SU-DHL-6 (cell line): Measurements from ENCODE around the gene VPS13D.

Source experiments
- H2AFZ ChIP-seq: fragments of 200-600 bp; sonication (generic); 2 replicates; pipeline ENCODE4 v1.6.1; 2014; ENCODE audit warnings: low read depth, mild to moderate bottlenecking, moderate library complexity, mixed read lengths, antibody characterized with exemption, low read length; ENCODE audit not compliant: severe bottlenecking
- H3F3A ChIP-seq: fragments of 200-600 bp; shearing (Covaris generic); 2 replicates; pipeline ENCODE4 v1.6.0; 2016; ENCODE audit warnings: antibody characterized with exemption, mild to moderate bottlenecking; ENCODE audit not compliant: insufficient read depth
- H3K27ac ChIP-seq: fragments of 200-600 bp; sonication (generic); 2 replicates; pipeline ENCODE4 v1.5.1; 2016; ENCODE audit warnings: low read depth, mild to moderate bottlenecking, low read length, moderate library complexity, mixed read lengths
- H3K27me3 ChIP-seq: fragments of 200-600 bp; sonication (generic), shearing (Covaris generic); 2 replicates; pipeline ENCODE4 v1.6.0; 2014; ENCODE audit warnings: mild to moderate bottlenecking, low read length
- H3K36me3 ChIP-seq: fragments of 200-600 bp; sonication (generic); 2 replicates; pipeline ENCODE4 v1.6.1; 2014; ENCODE audit warnings: mild to moderate bottlenecking, low read length, mixed read lengths
- H3K4me2 ChIP-seq: fragments of 300-600, 200-600 bp; shearing (Covaris generic), sonication (generic); 2 replicates; pipeline ENCODE4 v1.6.0; 2014; ENCODE audit warnings: low read length, low read depth, mild to moderate bottlenecking; ENCODE audit not compliant: poor library complexity, severe bottlenecking
- H3K4me3 ChIP-seq: fragments of 200-600 bp; sonication (generic); 2 replicates; pipeline ENCODE4 v1.5.1; 2014; ENCODE audit warnings: antibody characterized with exemption, low read length, mild to moderate bottlenecking, mixed read lengths; ENCODE audit not compliant: insufficient read depth, poor library complexity, severe bottlenecking
- H3K79me2 ChIP-seq: fragments of 200-600 bp; sonication (generic); 2 replicates; pipeline ENCODE4 v1.6.1; 2014; ENCODE audit warnings: mild to moderate bottlenecking, low read length, moderate library complexity; ENCODE audit not compliant: insufficient read depth
- H3K9ac ChIP-seq: fragments of 200-600 bp; sonication (generic); 2 replicates; pipeline ENCODE4 v1.7.0; 2014; ENCODE audit warnings: mild to moderate bottlenecking, low read length
- H3K9me2 ChIP-seq: fragments of 200-600 bp; sonication (generic); replicated peaks from 2 replicates; pipeline ENCODE4 v1.6.1; 2014; ENCODE audit warnings: low read length; ENCODE audit not compliant: insufficient read depth
- H3K9me3 ChIP-seq: fragments of 200-600 bp; sonication (generic); 2 replicates; pipeline ENCODE4 v1.6.1; 2014; ENCODE audit warnings: low read length, mixed read lengths; ENCODE audit not compliant: insufficient read depth
- H4K20me1 ChIP-seq: fragments of 200-600 bp; sonication (generic); 2 replicates; pipeline ENCODE4 v1.6.1; 2014; ENCODE audit warnings: low read depth, mild to moderate bottlenecking, antibody characterized with exemption, low read length, moderate library complexity, mixed read lengths
- EZH2phosphoT487 ChIP-seq: fragments of 200-600 bp; sonication (generic), shearing (Covaris generic); conservative IDR thresholded peaks from 2 replicates; pipeline ENCODE4 v1.6.1; 2018; ENCODE audit warnings: mild to moderate bottlenecking, antibody characterized with exemption, low read length, moderate library complexity, mixed read lengths
- TF ChIP-seq, protein P1 (sequence below): fragments of 200-600 bp; sonication (generic); IDR thresholded peaks from one replicate; pipeline ENCODE4 v1.5.1; 2017; ENCODE audit warnings: antibody characterized with exemption, mild to moderate bottlenecking, low read length, moderate library complexity; ENCODE audit not compliant: insufficient read depth, poor library complexity, severe bottlenecking

Gene VPS13D

DNA sequence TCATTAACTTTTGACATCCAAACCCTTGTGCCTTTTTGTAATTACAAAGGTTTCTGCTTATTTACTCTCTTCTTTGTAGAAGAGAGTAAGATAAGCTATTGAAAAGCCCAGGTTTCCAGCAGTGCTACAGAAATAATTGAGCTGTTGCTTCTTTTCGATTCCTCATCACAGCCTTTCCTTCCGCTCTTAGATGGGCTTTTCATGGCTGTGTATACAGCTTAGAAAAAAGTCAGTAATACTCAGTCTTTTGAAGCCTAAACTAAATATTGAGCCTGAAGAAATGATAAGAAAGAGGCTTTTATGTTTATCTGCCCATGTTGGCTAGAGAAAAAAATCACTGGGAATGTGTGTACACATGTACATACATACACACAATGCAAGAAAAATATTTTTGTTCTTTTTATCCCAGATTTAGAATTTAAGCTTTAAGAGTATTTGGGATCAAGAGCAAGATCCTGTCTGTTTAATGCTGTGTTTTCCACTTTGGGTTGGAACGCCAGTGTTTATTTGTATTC lies 172.4 kb downstream of the VPS13D start:
- no peaks in the 10 kb centered on the region for H3K79me2 ChIP-seq
- H4K20me1 ChIP-seq: no peaks in the 10 kb centered on the region
- no peak overlapping the region for H3K4me3 ChIP-seq
- no peak overlapping the region for H3K4me2 ChIP-seq
- H2AFZ ChIP-seq: no peak overlapping the region
- TF ChIP-seq, protein P1, sequence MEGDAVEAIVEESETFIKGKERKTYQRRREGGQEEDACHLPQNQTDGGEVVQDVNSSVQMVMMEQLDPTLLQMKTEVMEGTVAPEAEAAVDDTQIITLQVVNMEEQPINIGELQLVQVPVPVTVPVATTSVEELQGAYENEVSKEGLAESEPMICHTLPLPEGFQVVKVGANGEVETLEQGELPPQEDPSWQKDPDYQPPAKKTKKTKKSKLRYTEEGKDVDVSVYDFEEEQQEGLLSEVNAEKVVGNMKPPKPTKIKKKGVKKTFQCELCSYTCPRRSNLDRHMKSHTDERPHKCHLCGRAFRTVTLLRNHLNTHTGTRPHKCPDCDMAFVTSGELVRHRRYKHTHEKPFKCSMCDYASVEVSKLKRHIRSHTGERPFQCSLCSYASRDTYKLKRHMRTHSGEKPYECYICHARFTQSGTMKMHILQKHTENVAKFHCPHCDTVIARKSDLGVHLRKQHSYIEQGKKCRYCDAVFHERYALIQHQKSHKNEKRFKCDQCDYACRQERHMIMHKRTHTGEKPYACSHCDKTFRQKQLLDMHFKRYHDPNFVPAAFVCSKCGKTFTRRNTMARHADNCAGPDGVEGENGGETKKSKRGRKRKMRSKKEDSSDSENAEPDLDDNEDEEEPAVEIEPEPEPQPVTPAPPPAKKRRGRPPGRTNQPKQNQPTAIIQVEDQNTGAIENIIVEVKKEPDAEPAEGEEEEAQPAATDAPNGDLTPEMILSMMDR: no peak
- no peak for TF ChIP-seq EZH2phosphoT487
- no peaks in the 10 kb centered on the region for H3F3A ChIP-seq
- H3K9me2 ChIP-seq: no peaks in the 10 kb centered on the region
- H3K9ac ChIP-seq: no peak overlapping the region
- no peaks in the 10 kb centered on the region for H3K9me3 ChIP-seq
- H3K27me3 ChIP-seq: no peaks in the 10 kb centered on the region
- no peak overlapping the region for H3K27ac ChIP-seq
- H3K36me3 ChIP-seq: no peaks in the 10 kb centered on the region

DNA sequence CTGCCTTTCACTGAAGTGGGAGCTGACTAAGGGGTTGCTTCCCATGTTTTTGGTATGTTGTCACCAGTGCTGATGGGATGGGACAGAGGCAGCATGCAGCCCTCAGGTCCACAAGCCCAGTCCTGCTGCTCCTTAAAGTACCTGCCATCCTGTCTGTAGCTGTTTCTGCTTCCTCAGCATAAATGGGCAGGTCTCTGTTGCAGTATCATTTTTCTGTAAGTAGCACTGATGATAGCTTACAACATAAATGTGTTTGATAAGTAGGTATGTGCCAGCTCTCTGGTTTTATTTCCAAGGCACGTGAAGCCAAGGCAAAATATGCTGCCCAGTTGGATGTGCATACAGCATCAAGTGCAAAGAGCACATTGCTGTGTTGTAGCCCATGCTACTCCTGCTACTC lies 173.0 kb downstream of the VPS13D start:
- Histone ChIP-seq H2AFZ (no peak overlapping the region), H3K4me3 (no peak overlapping the region), H3K9me2 (no peaks in the 10 kb centered on the region), H3K27ac (no peak overlapping the region), H4K20me1 (no peaks in the 10 kb centered on the region), H3K36me3 (no peaks in the 10 kb centered on the region), H3K79me2 (no peaks in the 10 kb centered on the region), H3F3A (no peaks in the 10 kb centered on the region), H3K9me3 (no peaks in the 10 kb centered on the region), H3K4me2 (no peak overlapping the region), H3K9ac (no peak overlapping the region), H3K27me3 (no peaks in the 10 kb centered on the region)
- TF ChIP-seq EZH2phosphoT487: no peak
- TF ChIP-seq, protein P1: no peak

DNA sequence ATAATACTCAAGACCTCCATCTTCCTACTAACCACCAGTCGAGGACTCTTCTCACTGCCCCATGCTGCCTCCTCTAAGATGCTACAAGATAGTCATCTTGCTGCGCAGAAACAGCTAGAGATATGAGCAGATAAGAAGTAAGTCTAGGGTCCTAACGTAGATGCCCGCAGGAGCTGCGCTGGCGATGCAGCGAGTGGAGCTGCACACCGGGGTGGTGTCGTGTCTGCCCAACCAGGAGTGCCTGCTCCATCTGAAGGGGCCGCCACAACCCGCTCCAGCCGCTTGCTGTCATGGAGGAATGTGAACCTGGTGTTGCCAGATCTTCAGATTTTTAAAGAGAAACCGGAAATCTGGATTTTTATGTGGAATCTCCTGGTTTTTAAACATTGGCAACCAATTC lies 175.1 kb downstream of the VPS13D start:
- H4K20me1 ChIP-seq: no peaks in the 10 kb centered on the region
- no peak overlapping the region for H3K9ac ChIP-seq
- TF ChIP-seq, protein P1: no peak
- no peak for TF ChIP-seq EZH2phosphoT487
- H3K79me2 ChIP-seq: no peaks in the 10 kb centered on the region
- H3K9me2 ChIP-seq: no peaks in the 10 kb centered on the region
- H3K27me3 ChIP-seq: no peaks in the 10 kb centered on the region
- no peak overlapping the region for H3K4me2 ChIP-seq
- H3K36me3 ChIP-seq: no peaks in the 10 kb centered on the region
- no peaks in the 10 kb centered on the region for H3F3A ChIP-seq
- no peak overlapping the region for H3K4me3 ChIP-seq
- no peaks in the 10 kb centered on the region for H3K9me3 ChIP-seq
- no peak overlapping the region for H3K27ac ChIP-seq
- no peak overlapping the region for H2AFZ ChIP-seq
